Transverse colon (tissue), 4 donors: ENCODE results near the gene IQCF6. TPM values are rescaled to one million over a fixed set of nuclear protein-coding genes. Genes with fewer than 3 reads are reported as not detected.

Source experiments
- DNase-seq: peaks from one replicate; pipeline ENCODE4 v3.0.0-alpha.2; 2019
- H3K27ac ChIP-seq, 4 donors: fragments of 200-600 bp; sonication (generic); 2 replicates each; pipeline ENCODE4 v1.5.1; 2016 to 2018; ENCODE audit warnings: inconsistent platforms in 4 of 4
- H3K27me3 ChIP-seq: fragments of 200-600 bp; sonication (generic); 2 replicates; pipeline ENCODE4 v1.5.1; 2017; ENCODE audit warnings: inconsistent platforms
- H3K36me3 ChIP-seq, 4 donors: fragments of 200-600 bp; sonication (generic); 2 replicates each; pipeline ENCODE4 v1.5.1; 2017 to 2019; ENCODE audit warnings: inconsistent platforms in 4 of 4
- H3K4me1 ChIP-seq, 4 donors: fragments of 200-600 bp; sonication (generic); 2 replicates each; pipeline ENCODE4 v1.5.1; 2017 to 2020; ENCODE audit warnings: inconsistent platforms in 4 of 4
- H3K4me3 ChIP-seq, 4 donors: fragments of 200-600 bp; sonication (generic); 1 replicate in 1 of 4; 2 replicates in 3 of 4; pipeline versions ENCODE4 v1.5.1 to v1.6.1; 2017 to 2019; ENCODE audit warnings: inconsistent platforms in 4 of 4
- H3K9me3 ChIP-seq, 2 donors: fragments of 200-600 bp; sonication (generic); 2 replicates each; pipeline ENCODE4 v1.5.1; 2017 to 2019; ENCODE audit warnings: inconsistent platforms in 2 of 2
- EP300 ChIP-seq: sonication (generic); formaldehyde crosslinking; IDR thresholded peaks from one replicate; pipeline ENCODE4 v1.6.1; 2017; ENCODE audit warnings: antibody characterized with exemption, low read depth
- POLR2A ChIP-seq: fragments of 450-650 bp; IDR thresholded peaks from one replicate; pipeline ENCODE4 v1.6.1; 2016; ENCODE audit warnings: antibody characterized with exemption, mild to moderate bottlenecking, moderate library complexity
- POLR2AphosphoS5 ChIP-seq, 3 donors: sonication (generic); formaldehyde crosslinking; IDR thresholded peaks; one replicate each; pipeline ENCODE4 v1.6.1; 2016; ENCODE audit warnings: antibody characterized with exemption in 3 of 3
- WGBS, 2 donors: methylation state at CpG; one replicate each; pipeline ENCODE4 v1.1.5; 2018; ENCODE audit warnings: low coverage in 1 of 2; 5-methylcytosine and 5-hydroxymethylcytosine counted together
- in situ Hi-C, 4 donors: fragments of 200-750 bp; cut with MboI; loops; one replicate each; pipeline versions ENCODE4 v1.15.0 to v1.15.1; 2017; ENCODE audit warnings: low sequenced_read_pairs in 3 of 4, low pct_ligation_motif_present in 1 of 4, low pct_unique_long_range_greater_than_20kb in 1 of 4
- intact Hi-C: fragments of 100-400 bp; cut with DNase I; formaldehyde crosslinking; loops from one replicate; pipeline ENCODE4 v1.15.1; 2023; ENCODE audit warnings: low total_unique reads
- total RNA-seq, 4 donors: library from RNA; depleted of rRNA; stranded (reverse); fragments of >200 nt; gene quantifications; one replicate each; pipeline ENCODE4 v1.1.0, GENCODE V29; 2016
- TF ChIP-seq, protein P1 (sequence below), 5 experiments: fragments of 200-600 bp in 3 of 5; fragments of 450-650 bp in 2 of 5; sonication (generic) in 3 of 5; IDR thresholded peaks; 1 replicate in 2 of 5; 2 replicates in 3 of 5; pipeline ENCODE4 v1.5.1; 2016 to 2017; ENCODE audit warnings: antibody characterized with exemption in 5 of 5, inconsistent platforms in 3 of 5, mild to moderate bottlenecking in 2 of 5, moderate library complexity in 1 of 5

IQCF6 gene
- total RNA-seq, result not detected

DNA sequence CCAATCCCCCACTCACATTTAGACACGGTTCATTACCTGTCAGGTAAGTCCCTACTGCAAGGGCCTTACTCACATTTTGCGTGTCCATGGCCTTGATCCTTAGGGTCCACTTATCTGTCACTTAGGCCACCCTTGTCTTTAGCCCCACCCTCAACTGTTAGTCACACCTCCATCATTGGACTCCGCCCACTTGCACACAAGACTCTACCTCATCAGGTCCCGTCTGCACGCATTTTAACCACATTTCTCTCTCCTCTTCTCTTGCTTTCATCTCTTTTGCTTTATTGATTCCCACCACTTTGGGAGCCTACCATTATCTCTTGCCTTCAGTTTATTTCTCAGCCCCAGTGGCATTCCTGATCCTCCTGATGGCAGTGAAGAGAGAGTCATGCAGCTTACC, at the start of gene IQCF6:
Gene IQCF6 (minus strand): TSS at position 101 of the 400 bp plus-strand sequence. CDS start 13 bp downstream, at position 88.
- in situ Hi-C loops (loop anchor here in 1 of 4 donors (25.0 kb wide), 1 partner anchor 267 kb away; the partner anchor contains the start of gene DCAF1), intact Hi-C loops (no loop called here)
- Histone ChIP-seq H3K9me3 (no peaks in the 10 kb centered on the region), H3K27ac (no peak within 1 kb of the TSS), H3K4me1 (no peaks in the 10 kb centered on the region), H3K4me3 (no peak within 1 kb of the TSS), H3K36me3 (no peaks in the 10 kb centered on the region), H3K27me3 (peaks cover 13% of the 10 kb centered on the region)
- no peak for TF ChIP-seq POLR2A
- no peak for TF ChIP-seq EP300
- TF ChIP-seq, protein P1, sequence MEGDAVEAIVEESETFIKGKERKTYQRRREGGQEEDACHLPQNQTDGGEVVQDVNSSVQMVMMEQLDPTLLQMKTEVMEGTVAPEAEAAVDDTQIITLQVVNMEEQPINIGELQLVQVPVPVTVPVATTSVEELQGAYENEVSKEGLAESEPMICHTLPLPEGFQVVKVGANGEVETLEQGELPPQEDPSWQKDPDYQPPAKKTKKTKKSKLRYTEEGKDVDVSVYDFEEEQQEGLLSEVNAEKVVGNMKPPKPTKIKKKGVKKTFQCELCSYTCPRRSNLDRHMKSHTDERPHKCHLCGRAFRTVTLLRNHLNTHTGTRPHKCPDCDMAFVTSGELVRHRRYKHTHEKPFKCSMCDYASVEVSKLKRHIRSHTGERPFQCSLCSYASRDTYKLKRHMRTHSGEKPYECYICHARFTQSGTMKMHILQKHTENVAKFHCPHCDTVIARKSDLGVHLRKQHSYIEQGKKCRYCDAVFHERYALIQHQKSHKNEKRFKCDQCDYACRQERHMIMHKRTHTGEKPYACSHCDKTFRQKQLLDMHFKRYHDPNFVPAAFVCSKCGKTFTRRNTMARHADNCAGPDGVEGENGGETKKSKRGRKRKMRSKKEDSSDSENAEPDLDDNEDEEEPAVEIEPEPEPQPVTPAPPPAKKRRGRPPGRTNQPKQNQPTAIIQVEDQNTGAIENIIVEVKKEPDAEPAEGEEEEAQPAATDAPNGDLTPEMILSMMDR (IDR thresholded peaks at IDR 0.05), result no peak
- no peak for TF ChIP-seq POLR2AphosphoS5 (IDR thresholded peaks at IDR 0.05)
- WGBS, 2 donors, result 93 to 94% methylated on average over 5 of the region's 5 CpGs
- no peak for DNase-seq

DNA sequence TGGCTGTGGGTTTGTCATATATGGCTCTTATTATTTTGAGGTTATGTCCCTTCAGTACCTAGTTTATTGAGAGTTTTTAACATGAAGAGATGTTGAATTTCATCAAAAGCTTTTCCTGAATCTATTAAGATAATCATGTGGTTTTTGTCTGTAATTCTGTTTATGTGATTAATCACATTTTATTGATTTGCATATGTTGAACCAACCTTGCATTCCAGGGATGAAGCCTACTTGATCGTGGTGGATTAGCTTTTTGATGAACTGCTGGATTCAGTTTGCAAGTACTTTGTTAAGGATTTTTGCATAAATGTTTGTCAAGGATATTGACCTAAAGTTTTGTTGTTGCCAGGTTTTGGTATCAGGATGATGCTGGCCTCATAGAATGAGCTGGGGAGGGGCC, 49.3 kb upstream of the IQCF6 start:
- intact Hi-C loops, result no loop called here
- TF ChIP-seq, protein P1 (IDR thresholded peaks at IDR 0.05), result no peak
- TF ChIP-seq POLR2A (no peak), EP300 (no peak), POLR2AphosphoS5 (IDR thresholded peaks at IDR 0.05) (no peak)
- 81 to 100% methylated on average over 1 of the region's 1 CpG for WGBS, 2 donors

DNA sequence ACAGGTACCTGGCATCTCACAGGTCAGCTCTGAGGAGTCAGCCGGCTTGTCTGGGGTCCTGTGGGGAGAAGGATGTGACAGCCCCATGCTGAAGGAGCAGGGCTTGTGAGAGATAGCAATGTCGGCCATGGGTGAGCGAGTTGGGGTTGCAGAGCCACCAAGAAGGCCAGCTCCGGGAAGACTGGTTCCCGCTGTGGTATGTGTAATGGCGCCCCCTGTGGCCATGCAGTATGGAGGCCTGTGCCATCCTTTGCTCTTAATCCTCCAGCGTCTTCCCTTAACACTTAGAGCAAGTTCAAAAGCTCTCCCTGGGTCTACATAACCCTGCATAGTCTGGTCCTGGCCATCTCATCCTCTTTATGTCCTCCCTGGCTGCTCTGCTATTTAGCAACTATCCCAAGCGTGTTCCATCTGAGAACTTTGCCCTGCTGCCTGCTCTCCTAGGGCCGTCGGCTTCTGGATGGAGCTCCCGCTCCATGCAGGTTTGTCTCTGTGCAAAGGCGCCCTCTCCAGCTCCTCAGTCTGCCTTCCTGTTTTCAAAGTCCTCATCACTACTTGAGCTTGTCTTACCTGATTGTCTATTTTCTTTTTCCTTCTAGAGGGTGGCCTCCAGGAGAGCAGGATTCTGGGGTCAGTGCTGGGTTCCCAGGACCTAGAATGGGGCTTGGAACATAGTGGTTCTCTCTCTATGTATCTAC, 40.8 kb upstream of the IQCF6 start:
- peaks cover 12% of the 10 kb centered on the region for H3K27me3 ChIP-seq
- in situ Hi-C loops, result loop anchor here in 1 of 4 donors (25.0 kb wide), 1 partner anchor 308 kb away; the partner anchor contains the start of gene DCAF1
- intact Hi-C loops, result no loop called here
- no peaks in the 10 kb centered on the region for H3K9me3 ChIP-seq
- no peak for TF ChIP-seq POLR2AphosphoS5 (IDR thresholded peaks at IDR 0.05)
- TF ChIP-seq, protein P1 (IDR thresholded peaks at IDR 0.05), result peak in 1 of 5 experiments; percentile 10
- H3K4me1 ChIP-seq, result no peaks in the 10 kb centered on the region
- no peak overlapping the region for H3K4me3 ChIP-seq
- no peak for DNase-seq
- no peaks in the 10 kb centered on the region for H3K36me3 ChIP-seq
- 45 to 53% methylated on average over 2 to 12 of the region's 12 CpGs for WGBS, 2 donors
- H3K27ac ChIP-seq, result no peak overlapping the region

More for the DNA sequence above, 49.3 kb upstream of the IQCF6 start:
- Histone ChIP-seq H3K27ac (no peak overlapping the region), H3K36me3 (no peaks in the 10 kb centered on the region), H3K4me1 (no peaks in the 10 kb centered on the region), H3K4me3 (no peak overlapping the region), H3K9me3 (peaks cover 6 to 10% of the 10 kb centered on the region in 2 donors), H3K27me3 (peaks cover 5% of the 10 kb centered on the region)
- in situ Hi-C loops, result no loop called here
- no peak for DNase-seq

DNA sequence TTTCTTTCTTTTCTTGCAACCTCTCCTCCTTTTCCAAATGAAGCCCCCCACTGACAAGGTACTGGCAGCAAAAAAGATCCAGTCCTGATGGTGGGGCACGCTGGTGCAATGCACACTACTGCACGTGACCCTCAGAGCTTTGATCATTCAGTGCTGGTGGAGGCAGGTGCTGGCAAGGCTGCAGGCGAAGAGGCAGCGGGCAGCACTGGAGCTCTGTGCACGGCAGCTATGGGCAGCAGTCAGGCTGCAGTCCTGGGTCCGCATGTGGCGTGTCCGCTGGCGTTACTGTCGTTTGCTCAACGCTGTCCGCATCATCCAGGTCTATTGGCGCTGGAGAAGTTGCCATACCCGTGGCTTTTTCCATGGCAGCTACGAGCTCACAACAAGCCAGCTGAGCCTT, 40.1 kb upstream of the IQCF6 start:
- in situ Hi-C loops, result loop anchor here in 1 of 4 donors (25.0 kb wide), 1 partner anchor 307 kb away; the partner anchor contains the start of gene DCAF1

More for the DNA sequence above, 40.1 kb upstream of the IQCF6 start:
- no peak overlapping the region for H3K4me3 ChIP-seq
- TF ChIP-seq EP300 (no peak), POLR2AphosphoS5 (IDR thresholded peaks at IDR 0.05) (no peak), POLR2A (no peak)
- TF ChIP-seq, protein P1 (IDR thresholded peaks at IDR 0.05), result no peak
- no peak for DNase-seq
- WGBS, 2 donors, result 90% methylated on average over 15 of the region's 15 CpGs; no CpG with 5 or more reads in 1 of the 2 donors
- H3K27me3 ChIP-seq, result peaks cover 12% of the 10 kb centered on the region
- no peaks in the 10 kb centered on the region for H3K9me3 ChIP-seq
- H3K4me1 ChIP-seq, result no peaks in the 10 kb centered on the region
- intact Hi-C loops, result no loop called here
- no peaks in the 10 kb centered on the region for H3K36me3 ChIP-seq
- H3K27ac ChIP-seq, result no peak overlapping the region
